ENCODE data around the gene SLC22A23.
"Not testable (repeated sequence)": the region's sequence is repeated elsewhere in the genome, so short reads cannot be mapped to it uniquely, and the experiment has no call there.

The SLC22A23 gene

GRCh38 chr6:3259491-3259958 is 197.3 kb downstream of the SLC22A23 start:
- DNase-seq = peak; percentile 48

- DNase-seq = peak; percentile 88
These were observed 197.9 kb downstream of the SLC22A23 start, which contains the start of gene PSMG4 for GRCh38 chr6:3258720-3259490. Gene PSMG4 (plus strand): TSS chr6:3258947. CDS start chr6:3259023, 76 bp downstream.

GRCh38 chr6:3258201-3258600 is 198.6 kb downstream of the SLC22A23 start:
- no peak for DNase-seq

GRCh38 chr6:3253597-3253961 is 203.3 kb downstream of the SLC22A23 start:
- no peak for DNase-seq

- DNase-seq = no peak
These were observed 203.8 kb downstream of the SLC22A23 start for GRCh38 chr6:3252861-3253596.

- no peak for DNase-seq
These were observed 204.5 kb downstream of the SLC22A23 start for GRCh38 chr6:3252369-3252768.

- peak; percentile 80 for DNase-seq
These were observed 205.2 kb downstream of the SLC22A23 start for GRCh38 chr6:3251462-3252314.

- no peak for DNase-seq
These were observed 206.6 kb downstream of the SLC22A23 start for GRCh38 chr6:3250231-3250675.

- no peak for DNase-seq
These were observed 207.0 kb downstream of the SLC22A23 start for GRCh38 chr6:3249821-3250220.

- peak; percentile 97 for DNase-seq
These were observed 209.3 kb downstream of the SLC22A23 start for GRCh38 chr6:3247255-3248146.

GRCh38 chr6:3245216-3245615 is 211.6 kb downstream of the SLC22A23 start:
- no peak for DNase-seq

- DNase-seq = not testable (repeated sequence)
These were observed 212.1 kb downstream of the SLC22A23 start for GRCh38 chr6:3244832-3245161.

- DNase-seq = no peak
These were observed 212.6 kb downstream of the SLC22A23 start for GRCh38 chr6:3244003-3244831.

- no peak for DNase-seq
These were observed 214.1 kb downstream of the SLC22A23 start for GRCh38 chr6:3242768-3243167.

- DNase-seq = not testable (repeated sequence)
These were observed 215.1 kb downstream of the SLC22A23 start for GRCh38 chr6:3241745-3242144.

- no peak for DNase-seq
These were observed 216.3 kb downstream of the SLC22A23 start for GRCh38 chr6:3240595-3240994.

GRCh38 chr6:3239110-3239830 is 217.6 kb downstream of the SLC22A23 start:
- no peak for DNase-seq

- DNase-seq = peak; percentile 41
These were observed 218.8 kb downstream of the SLC22A23 start for GRCh38 chr6:3237761-3238662.

GRCh38 chr6:3236005-3236404 is 220.8 kb downstream of the SLC22A23 start:
- no peak for DNase-seq
